Pulmonary artery endothelial cell (primary cell): Measurements from ENCODE around the gene ZWILCH. TPM values are rescaled to one million over a fixed set of nuclear protein-coding genes. Genes with fewer than 3 reads are reported as not detected.
"Not testable (repeated sequence)": the region's sequence is repeated elsewhere in the genome, so short reads cannot be mapped to it uniquely, and the experiment has no call there.

ENCODE experiments used
- DNase-seq: peaks from one replicate; pipeline ENCODE4 v3.0.0-alpha.2; 2011; ENCODE audit warnings: low read depth, low spot score
- total RNA-seq: library from RNA; depleted of rRNA; stranded (reverse); fragments of >200 nt; gene quantifications from 2 replicates; pipeline ENCODE4 v1.2.3, GENCODE V29; 2014

ZWILCH gene
- 28.8 and 35.6 TPM in 2 replicates for total RNA-seq

- DNase-seq: peak; percentile 66
Measured at GRCh38 chr15:66504563-66505429, at the start of gene ZWILCH, which contains the start of gene RPL4. TSS of gene ZWILCH (plus strand) at chr15:66505326. CDS start at chr15:66505339, 13 bp downstream. TSS of gene RPL4 (minus strand) at chr15:66504855. CDS start at chr15:66504790, 65 bp downstream.

GRCh38 chr15:66456211-66456610 is 48.9 kb upstream of the ZWILCH start:
- DNase-seq: no peak

GRCh38 chr15:66459818-66460615 is 45.1 kb upstream of the ZWILCH start:
- no peak for DNase-seq

GRCh38 chr15:66461294-66461693 is 43.8 kb upstream of the ZWILCH start:
- not testable (repeated sequence) for DNase-seq

GRCh38 chr15:66461917-66462316 is 43.2 kb upstream of the ZWILCH start:
- no peak for DNase-seq

- DNase-seq: no peak
Measured at GRCh38 chr15:66462627-66463026, 42.5 kb upstream of the ZWILCH start.

GRCh38 chr15:66465294-66465693 is 39.8 kb upstream of the ZWILCH start:
- not testable (repeated sequence) for DNase-seq

GRCh38 chr15:66467162-66468040 is 37.7 kb upstream of the ZWILCH start:
- DNase-seq: not testable (repeated sequence)

- DNase-seq: not testable (repeated sequence)
Measured at GRCh38 chr15:66470825-66471224, 34.3 kb upstream of the ZWILCH start.

- DNase-seq: no peak
Measured at GRCh38 chr15:66472176-66472999, 32.7 kb upstream of the ZWILCH start.

- DNase-seq: no peak
Measured at GRCh38 chr15:66474135-66474534, 31.0 kb upstream of the ZWILCH start.

- no peak for DNase-seq
Measured at GRCh38 chr15:66474963-66475362, 30.2 kb upstream of the ZWILCH start.

- DNase-seq: no peak
Measured at GRCh38 chr15:66476535-66476934, 28.6 kb upstream of the ZWILCH start.

GRCh38 chr15:66477011-66477410 is 28.1 kb upstream of the ZWILCH start:
- DNase-seq: no peak

GRCh38 chr15:66480267-66480666 is 24.9 kb upstream of the ZWILCH start:
- DNase-seq: no peak

GRCh38 chr15:66481107-66481856 is 23.8 kb upstream of the ZWILCH start:
- DNase-seq: no peak

- no peak for DNase-seq
Measured at GRCh38 chr15:66482539-66482938, 22.6 kb upstream of the ZWILCH start.

GRCh38 chr15:66483131-66483566 is 22.0 kb upstream of the ZWILCH start:
- no peak for DNase-seq

GRCh38 chr15:66484539-66485112 is 20.5 kb upstream of the ZWILCH start:
- DNase-seq: no peak
